Kidney (tissue), 14 donors: ENCODE measurements around the gene SMARCA2. TPM values are rescaled to one million over a fixed set of nuclear protein-coding genes. Genes with fewer than 3 reads are reported as not detected.

Source experiments
- DNase-seq, 5 donors: peaks; one replicate each; pipeline ENCODE4 v3.0.0-alpha.2; 2013 to 2020
- FAIRE-seq: peaks from 2 replicates; lab custom pipeline; 2012; peaks lifted over from hg19 to GRCh38; lab: Jason Lieb, UNC
- H3K27ac ChIP-seq, 2 donors: one replicate each; pipeline ENCODE4 v1.7.0; 2013; ENCODE audit warnings: low read depth in 2 of 2, low read length in 2 of 2, inconsistent platforms in 1 of 2
- H3K27me3 ChIP-seq: one replicate; pipeline ENCODE4 v1.7.1; 2013; ENCODE audit warnings: low read length, inconsistent platforms; ENCODE audit not compliant: control insufficient read depth, insufficient read depth
- H3K36me3 ChIP-seq, 3 donors: one replicate each; pipeline versions ENCODE4 v1.7.0 to v1.7.1; 2013; ENCODE audit warnings: low read length in 3 of 3, control low read depth in 1 of 3, inconsistent platforms in 1 of 3; ENCODE audit not compliant: insufficient read depth in 3 of 3, control insufficient read depth in 2 of 3
- H3K4me1 ChIP-seq, 3 donors: one replicate each; pipeline versions ENCODE4 v1.7.0 to v1.7.1; 2013; ENCODE audit warnings: low read length in 3 of 3, inconsistent platforms in 1 of 3, low read depth in 1 of 3; ENCODE audit not compliant: control insufficient read depth in 2 of 3, insufficient read depth in 2 of 3
- H3K4me3 ChIP-seq, 3 donors: one replicate each; pipeline versions ENCODE4 v1.7.0 to v1.8.1; 2013; ENCODE audit warnings: low read length in 3 of 3, control low read depth in 1 of 3, inconsistent platforms in 1 of 3
- H3K9ac ChIP-seq, 3 donors: one replicate each; pipeline versions ENCODE4 v1.7.0 to v1.7.1; 2013; ENCODE audit warnings: low read length in 3 of 3, control low read depth in 1 of 3, inconsistent platforms in 1 of 3
- H3K9me3 ChIP-seq, 3 donors: one replicate each; pipeline versions ENCODE4 v1.7.0 to v1.7.1; 2013; ENCODE audit warnings: low read length in 3 of 3, control low read depth in 1 of 3, inconsistent platforms in 1 of 3; ENCODE audit not compliant: control insufficient read depth in 2 of 3, insufficient read depth in 1 of 3
- intact Hi-C: fragments of 100-400 bp; cut with DNase I; formaldehyde crosslinking; loops from one replicate; pipeline ENCODE4 v1.11.1; 2022
- polyA plus RNA-seq: library from polyadenylated mRNA; stranded (reverse); fragments of 350-450 nt; fragmentation: Illumina TruSeq; extraction: RNeasy Lipid Tissue Mini Kit (QIAGEN cat#74804); gene quantifications from one replicate; pipeline ENCODE4 v1.2.3, GENCODE V29; 2014; ENCODE audit warnings: low read depth, low replicate concordance; ENCODE audit not compliant: insufficient read depth
- total RNA-seq: library from RNA; stranded (reverse); fragmentation: NEBNext Ultra II Directional; extraction: Animal tissue kit (Norgen Biotek cat#: 25700); gene quantifications from one replicate; pipeline ENCODE4 v1.2.1, GENCODE V29; 2021
- TF ChIP-seq, protein P1 (sequence below): IDR thresholded peaks from 3 replicates; pipeline ENCODE4 v1.5.1; 2012; ENCODE audit warnings: mild to moderate bottlenecking, moderate library complexity, borderline replicate concordance; ENCODE audit not compliant: insufficient read depth; ENCODE audit errors: extremely low read depth
- donor health status: control.
- donor health status: control.
- donor health status: control.
- donor health status: control.
- donor health status: control.
- donor health status: DM: yes; HTN: yes; CAD: no.
- donor health status: Normal renal cell carcinoma (clear cell type).

The SMARCA2 gene
- total and polyA plus RNA-seq, 2 donors from 2014 or later = 54.3 to 189 TPM

DNA sequence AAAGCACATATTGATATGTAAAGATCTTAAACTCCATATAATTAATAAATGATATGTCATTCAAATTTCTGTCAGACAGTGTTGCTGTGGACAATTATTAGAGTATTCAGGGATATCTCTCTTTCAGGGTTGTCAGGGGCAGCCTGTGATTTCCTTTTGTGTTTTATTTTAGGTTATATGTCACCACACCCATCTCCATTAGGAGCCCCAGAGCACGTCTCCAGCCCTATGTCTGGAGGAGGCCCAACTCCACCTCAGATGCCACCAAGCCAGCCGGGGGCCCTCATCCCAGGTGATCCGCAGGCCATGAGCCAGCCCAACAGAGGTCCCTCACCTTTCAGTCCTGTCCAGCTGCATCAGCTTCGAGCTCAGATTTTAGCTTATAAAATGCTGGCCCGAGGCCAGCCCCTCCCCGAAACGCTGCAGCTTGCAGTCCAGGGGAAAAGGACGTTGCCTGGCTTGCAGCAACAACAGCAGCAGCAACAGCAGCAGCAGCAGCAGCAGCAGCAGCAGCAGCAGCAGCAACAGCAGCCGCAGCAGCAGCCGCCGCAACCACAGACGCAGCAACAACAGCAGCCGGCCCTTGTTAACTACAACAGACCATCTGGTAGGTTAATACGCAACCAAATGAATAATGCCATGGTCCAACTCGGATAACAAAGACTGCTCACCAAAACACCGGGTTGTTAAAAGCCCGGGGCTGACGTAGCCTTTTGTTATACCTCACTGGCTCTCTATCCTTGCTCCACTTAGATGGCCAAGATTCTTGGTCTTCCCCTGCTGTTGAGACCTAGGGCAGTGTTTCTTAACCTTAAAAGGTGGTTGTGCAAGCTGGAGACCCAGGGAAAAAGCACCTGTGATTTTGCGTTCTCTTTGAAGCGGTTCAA lies 24.4 kb downstream of the SMARCA2 start:
- no peak overlapping the region for H3K4me3 ChIP-seq
- H3K36me3 ChIP-seq = peaks cover 0 to 20% (median 16%) of the 10 kb centered on the region in 3 donors
- DNase-seq = peak in 3 of 5 donors; percentile 28 to 43 (median 31)

DNA sequence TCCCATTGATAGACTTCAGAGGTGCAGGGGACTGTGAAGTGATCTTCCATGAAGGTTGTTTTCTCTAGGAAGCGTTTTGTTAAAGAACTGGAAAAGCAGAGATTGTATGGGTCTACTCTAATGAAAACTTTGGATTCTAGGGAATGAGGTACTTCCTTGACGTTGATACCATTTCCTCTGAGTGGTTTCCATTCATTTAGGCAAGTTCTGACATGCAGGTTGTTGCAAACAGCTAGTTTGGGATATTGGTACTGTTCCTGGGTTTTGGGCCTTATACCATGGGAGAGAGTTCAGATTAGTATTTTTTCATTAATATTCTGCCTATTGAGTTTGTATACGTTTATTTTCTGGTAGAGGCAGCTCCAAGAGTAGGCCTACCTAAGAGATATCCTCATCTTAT lies 25.7 kb downstream of the SMARCA2 start:
- H3K4me1 ChIP-seq = no peaks in the 10 kb centered on the region
- no peak for DNase-seq
- TF ChIP-seq, protein P1, sequence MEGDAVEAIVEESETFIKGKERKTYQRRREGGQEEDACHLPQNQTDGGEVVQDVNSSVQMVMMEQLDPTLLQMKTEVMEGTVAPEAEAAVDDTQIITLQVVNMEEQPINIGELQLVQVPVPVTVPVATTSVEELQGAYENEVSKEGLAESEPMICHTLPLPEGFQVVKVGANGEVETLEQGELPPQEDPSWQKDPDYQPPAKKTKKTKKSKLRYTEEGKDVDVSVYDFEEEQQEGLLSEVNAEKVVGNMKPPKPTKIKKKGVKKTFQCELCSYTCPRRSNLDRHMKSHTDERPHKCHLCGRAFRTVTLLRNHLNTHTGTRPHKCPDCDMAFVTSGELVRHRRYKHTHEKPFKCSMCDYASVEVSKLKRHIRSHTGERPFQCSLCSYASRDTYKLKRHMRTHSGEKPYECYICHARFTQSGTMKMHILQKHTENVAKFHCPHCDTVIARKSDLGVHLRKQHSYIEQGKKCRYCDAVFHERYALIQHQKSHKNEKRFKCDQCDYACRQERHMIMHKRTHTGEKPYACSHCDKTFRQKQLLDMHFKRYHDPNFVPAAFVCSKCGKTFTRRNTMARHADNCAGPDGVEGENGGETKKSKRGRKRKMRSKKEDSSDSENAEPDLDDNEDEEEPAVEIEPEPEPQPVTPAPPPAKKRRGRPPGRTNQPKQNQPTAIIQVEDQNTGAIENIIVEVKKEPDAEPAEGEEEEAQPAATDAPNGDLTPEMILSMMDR = no peak
- peaks cover 0 to 20% (median 15%) of the 10 kb centered on the region in 3 donors for H3K36me3 ChIP-seq
- intact Hi-C loops = no loop called here
- H3K27ac ChIP-seq = no peak overlapping the region
- no peak for FAIRE-seq
- no peak overlapping the region for H3K9ac ChIP-seq
- no peaks in the 10 kb centered on the region for H3K9me3 ChIP-seq
- H3K4me3 ChIP-seq = no peak overlapping the region
- no peaks in the 10 kb centered on the region for H3K27me3 ChIP-seq

More for the DNA sequence above, 24.4 kb downstream of the SMARCA2 start:
- H3K4me1 ChIP-seq = no peaks in the 10 kb centered on the region
- no peaks in the 10 kb centered on the region for H3K9me3 ChIP-seq
- intact Hi-C loops = no loop called here
- H3K27ac ChIP-seq = no peak overlapping the region
- no peaks in the 10 kb centered on the region for H3K27me3 ChIP-seq
- no peak overlapping the region for H3K9ac ChIP-seq
- FAIRE-seq = no peak
- TF ChIP-seq, protein P1 = no peak

DNA sequence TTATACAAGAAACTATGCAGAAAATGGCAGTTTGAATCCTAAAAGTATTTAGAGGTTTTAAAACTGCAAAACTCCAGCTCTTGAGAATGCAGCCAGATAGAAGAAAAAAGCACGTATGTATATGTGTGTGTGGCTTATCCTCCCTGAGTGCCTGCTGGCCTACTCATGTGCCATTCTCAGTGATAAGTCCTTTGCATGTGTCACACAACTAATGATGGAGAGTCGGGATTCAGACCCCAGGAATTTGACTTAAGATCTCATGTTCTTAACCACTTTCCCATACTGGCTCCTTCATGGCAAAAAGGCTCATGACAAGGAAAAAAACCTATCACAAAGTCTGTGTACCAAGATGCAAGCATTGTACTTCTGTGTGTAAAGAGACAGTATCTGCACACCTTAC lies 26.6 kb downstream of the SMARCA2 start:
- no peak overlapping the region for H3K27ac ChIP-seq
- peaks cover 3% of the 10 kb centered on the region for H3K27me3 ChIP-seq
- DNase-seq (no peak), FAIRE-seq (no peak)
- H3K9ac ChIP-seq = no peak overlapping the region
- no peaks in the 10 kb centered on the region for H3K4me1 ChIP-seq
- H3K4me3 ChIP-seq = no peak overlapping the region
- intact Hi-C loops = no loop called here
- H3K36me3 ChIP-seq = peaks cover 0 to 20% (median 15%) of the 10 kb centered on the region in 3 donors
- no peaks in the 10 kb centered on the region for H3K9me3 ChIP-seq
- TF ChIP-seq, protein P1 = no peak
